Erythroblast (primary cell): Measurements from ENCODE around the gene ZBTB8A.

Source experiments
- GATA1 ChIP-seq: IDR thresholded peaks from 2 replicates; pipeline ENCODE4 v1.6.1; 2011; ENCODE audit warnings: low read depth, mild to moderate bottlenecking, control low read depth, low read length, moderate library complexity
- POLR2A ChIP-seq: IDR thresholded peaks from 2 replicates; pipeline ENCODE4 v1.6.1; 2011; ENCODE audit warnings: mild to moderate bottlenecking, low read length

DNA sequence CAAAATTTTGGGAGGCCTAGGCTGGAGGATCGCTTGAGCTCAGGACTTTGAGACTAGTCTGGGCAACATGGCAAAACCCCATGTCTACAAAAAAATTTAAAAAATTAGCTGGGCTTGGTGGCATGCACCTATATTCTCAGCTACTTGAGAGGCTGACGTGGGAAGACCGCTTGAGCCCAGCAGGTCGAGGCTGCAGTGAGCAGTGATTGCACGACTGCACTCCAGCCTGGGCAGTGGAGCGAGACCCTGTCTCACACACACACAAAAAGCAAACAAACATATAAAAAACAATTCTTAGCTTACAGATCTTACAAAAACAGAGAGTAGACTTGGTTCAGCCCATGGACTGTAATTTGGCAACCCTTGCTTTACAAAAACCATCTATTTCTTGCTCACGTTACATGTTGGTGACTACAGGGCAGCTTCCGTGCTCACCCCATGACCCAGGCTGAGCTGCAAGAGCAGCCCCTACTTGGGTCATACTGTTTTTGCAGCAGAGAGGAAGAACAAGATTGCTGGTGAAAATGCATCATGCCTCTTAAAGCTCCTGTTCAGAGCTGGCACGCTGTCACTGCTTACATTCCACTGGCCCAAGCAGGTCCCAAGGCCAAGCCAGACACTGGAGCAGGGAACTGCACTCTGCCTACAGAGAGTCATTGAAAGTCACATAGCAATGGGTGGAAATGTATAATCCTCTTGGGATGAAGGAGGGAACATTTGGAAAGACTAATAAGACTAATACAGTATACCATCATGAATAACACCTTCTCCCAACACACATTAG, 13.4 kb upstream of the ZBTB8A start:
- TF ChIP-seq POLR2A (no peak), GATA1 (no peak)
